ENCODE data around the gene GAS5. TPM values are rescaled to one million over a fixed set of nuclear protein-coding genes. Genes with fewer than 3 reads are reported as not detected.

The GAS5 gene
- total RNA-seq, 1 donor from 2014 or later, result 473 TPM

GRCh38 chr1:173915596-173915995 lies 47.8 kb upstream of the GAS5 start:
- Histone ChIP-seq H3K9ac (ENCODE audit: low read length) (no peak overlapping the region), H3K27me3 (ENCODE audit: insufficient read depth, low read length) (no peaks in the 10 kb centered on the region), H3K4me3 (ENCODE audit: insufficient read depth, low read depth, low read length) (no peak overlapping the region), H2AFZ (ENCODE audit: low read depth, low read length) (no peak overlapping the region), H3K4me2 (ENCODE audit: low read length) (no peak overlapping the region), H3K36me3 (ENCODE audit: insufficient read depth, low read length) (no peaks in the 10 kb centered on the region), H3K4me1 (ENCODE audit: insufficient read depth, low read length) (no peaks in the 10 kb centered on the region), H3K9me3 (ENCODE audit: insufficient read depth, low read depth, low read length) (no peaks in the 10 kb centered on the region), H3K27ac (ENCODE audit: low read depth, low read length) (no peak overlapping the region), H3K79me2 (ENCODE audit: insufficient read depth, low read length) (no peaks in the 10 kb centered on the region), H4K20me1 (ENCODE audit: insufficient read depth, low read length) (no peaks in the 10 kb centered on the region)
- no peaks in the 10 kb centered on the region for H3K4me1 Mint-ChIP-seq (ENCODE audit: low read depth, unreplicated experiment)
- H3K9me3 Mint-ChIP-seq (ENCODE audit: unreplicated experiment), result no peaks in the 10 kb centered on the region
- FAIRE-seq (no peak), DNase-seq (ENCODE audit: low read depth) (no peak)
- peaks cover 3% of the 10 kb centered on the region for H3K36me3 Mint-ChIP-seq (ENCODE audit: low read depth, unreplicated experiment)
- no peak overlapping the region for H3K27ac Mint-ChIP-seq (ENCODE audit: unreplicated experiment)
- no peak for TF ChIP-seq EZH2 (IDR thresholded peaks at IDR 0.05; ENCODE audit: insufficient read depth, low read length)
- no peak for TF ChIP-seq CTCF (IDR thresholded peaks at IDR 0.05; ENCODE audit: insufficient read depth, low read depth, low read length)
- peaks cover 24% of the 10 kb centered on the region for H3K27me3 Mint-ChIP-seq (ENCODE audit: low read depth, unreplicated experiment)
- H3K4me3 Mint-ChIP-seq (ENCODE audit: unreplicated experiment), result no peak overlapping the region

- no peaks in the 10 kb centered on the region for H3K9me3 Mint-ChIP-seq (ENCODE audit: unreplicated experiment)
- H3K4me1 Mint-ChIP-seq (ENCODE audit: low read depth, unreplicated experiment), result no peaks in the 10 kb centered on the region
- Histone ChIP-seq H3K79me2 (ENCODE audit: insufficient read depth, low read length) (no peaks in the 10 kb centered on the region), H3K9ac (ENCODE audit: low read length) (no peak overlapping the region), H3K9me3 (ENCODE audit: insufficient read depth, low read depth, low read length) (no peaks in the 10 kb centered on the region), H4K20me1 (ENCODE audit: insufficient read depth, low read length) (no peaks in the 10 kb centered on the region), H3K27me3 (ENCODE audit: insufficient read depth, low read length) (no peaks in the 10 kb centered on the region), H2AFZ (ENCODE audit: low read depth, low read length) (no peak overlapping the region), H3K4me3 (ENCODE audit: insufficient read depth, low read depth, low read length) (no peak overlapping the region), H3K36me3 (ENCODE audit: insufficient read depth, low read length) (no peaks in the 10 kb centered on the region), H3K27ac (ENCODE audit: low read depth, low read length) (no peak overlapping the region), H3K4me1 (ENCODE audit: insufficient read depth, low read length) (no peaks in the 10 kb centered on the region), H3K4me2 (ENCODE audit: low read length) (no peak overlapping the region)
- H3K4me3 Mint-ChIP-seq (ENCODE audit: unreplicated experiment), result no peak overlapping the region
- FAIRE-seq (no peak), DNase-seq (ENCODE audit: low read depth) (no peak)
- no peak for TF ChIP-seq EZH2 (IDR thresholded peaks at IDR 0.05; ENCODE audit: insufficient read depth, low read length)
- peak; percentile 60 for TF ChIP-seq CTCF (IDR thresholded peaks at IDR 0.05; ENCODE audit: insufficient read depth, low read depth, low read length)
- peaks cover 3% of the 10 kb centered on the region for H3K36me3 Mint-ChIP-seq (ENCODE audit: low read depth, unreplicated experiment)
- no peak overlapping the region for H3K27ac Mint-ChIP-seq (ENCODE audit: unreplicated experiment)
- H3K27me3 Mint-ChIP-seq (ENCODE audit: low read depth, unreplicated experiment), result peaks cover 24% of the 10 kb centered on the region
Observed at GRCh38 chr1:173914366-173914871, 46.6 kb upstream of the GAS5 start.

- H3K9ac ChIP-seq (ENCODE audit: low read length), result no peak overlapping the region
- no peaks in the 10 kb centered on the region for H3K27me3 ChIP-seq (ENCODE audit: insufficient read depth, low read length)
- FAIRE-seq, result no peak
- no peak overlapping the region for H3K4me3 ChIP-seq (ENCODE audit: insufficient read depth, low read depth, low read length)
- H3K36me3 Mint-ChIP-seq (ENCODE audit: low read depth, unreplicated experiment), result peaks cover under 1% of the 10 kb centered on the region
- H3K4me1 Mint-ChIP-seq (ENCODE audit: low read depth, unreplicated experiment), result no peaks in the 10 kb centered on the region
- H3K4me2 ChIP-seq (ENCODE audit: low read length), result no peak overlapping the region
- H4K20me1 ChIP-seq (ENCODE audit: insufficient read depth, low read length), result no peaks in the 10 kb centered on the region
- no peak overlapping the region for H3K27ac Mint-ChIP-seq (ENCODE audit: unreplicated experiment)
- H3K36me3 ChIP-seq (ENCODE audit: insufficient read depth, low read length), result no peaks in the 10 kb centered on the region
- H2AFZ ChIP-seq (ENCODE audit: low read depth, low read length), result no peak overlapping the region
- H3K27me3 Mint-ChIP-seq (ENCODE audit: low read depth, unreplicated experiment), result peaks cover 24% of the 10 kb centered on the region
- H3K4me1 ChIP-seq (ENCODE audit: insufficient read depth, low read length), result no peaks in the 10 kb centered on the region
- H3K27ac ChIP-seq (ENCODE audit: low read depth, low read length), result no peak overlapping the region
- no peaks in the 10 kb centered on the region for H3K79me2 ChIP-seq (ENCODE audit: insufficient read depth, low read length)
- no peaks in the 10 kb centered on the region for H3K9me3 Mint-ChIP-seq (ENCODE audit: unreplicated experiment)
- no peaks in the 10 kb centered on the region for H3K9me3 ChIP-seq (ENCODE audit: insufficient read depth, low read depth, low read length)
- TF ChIP-seq CTCF (IDR thresholded peaks at IDR 0.05; ENCODE audit: insufficient read depth, low read depth, low read length), result no peak
- TF ChIP-seq EZH2 (IDR thresholded peaks at IDR 0.05; ENCODE audit: insufficient read depth, low read length), result no peak
- no peak overlapping the region for H3K4me3 Mint-ChIP-seq (ENCODE audit: unreplicated experiment)
- no peak for DNase-seq (ENCODE audit: low read depth)
Observed at GRCh38 chr1:173913111-173913510, 45.3 kb upstream of the GAS5 start.

Data from astrocyte (in vitro differentiated cells and primary cell).